ENCODE results near the gene TOP1. TPM values are rescaled to one million over a fixed set of nuclear protein-coding genes. Genes with fewer than 3 reads are reported as not detected.

The TOP1 gene
- total RNA-seq, 2 donors from 2014 or later, result 78.8 to 82.5 TPM

GRCh38 chr20:41072915-41073314, 44.3 kb downstream of the TOP1 start:
- H3K9ac ChIP-seq (ENCODE audit: extremely low read depth, low read length, poor library complexity, severe bottlenecking), result no peak overlapping the region
- no peak overlapping the region for H3K27ac Mint-ChIP-seq
- 94 to 96% methylated on average over 3 of the region's 3 CpGs for WGBS, 2 experiments (ENCODE audit: insufficient coverage in 1 of 2, insufficient read length in 1 of 2)
- no peak for DNase-seq
- TF ChIP-seq CTCF (conservative IDR thresholded peaks at IDR 0.05), result no peak
- H3K27me3 Mint-ChIP-seq (ENCODE audit: insufficient read depth), result no peaks in the 10 kb centered on the region
- peaks cover 23% of the 10 kb centered on the region for H3K4me1 Mint-ChIP-seq
- peaks cover 41% of the 10 kb centered on the region for H3K36me3 ChIP-seq (ENCODE audit: control insufficient read depth, insufficient read depth, low read length)
- no peak overlapping the region for H3K4me3 ChIP-seq (ENCODE audit: low read length)
- no peak overlapping the region for H3K27ac ChIP-seq (ENCODE audit: low read depth, low read length)
- H3K9me3 Mint-ChIP-seq, result no peaks in the 10 kb centered on the region
- peaks cover 22% of the 10 kb centered on the region for H3K36me3 Mint-ChIP-seq (ENCODE audit: low read depth)
- H3K27me3 ChIP-seq (ENCODE audit: control insufficient read depth, insufficient read depth, low read length, poor library complexity, severe bottlenecking), result no peaks in the 10 kb centered on the region
- H3K4me1 ChIP-seq (ENCODE audit: control insufficient read depth, insufficient read depth, low read length), result peaks cover 4% of the 10 kb centered on the region
- H3K9me3 ChIP-seq (ENCODE audit: control insufficient read depth, low read length), result no peaks in the 10 kb centered on the region
- H3K4me3 Mint-ChIP-seq, result no peak overlapping the region

- TF ChIP-seq CTCF (conservative IDR thresholded peaks at IDR 0.05), result no peak
- DNase-seq, result no peak
- peaks cover 29% of the 10 kb centered on the region for H3K36me3 Mint-ChIP-seq (ENCODE audit: low read depth)
- no peaks in the 10 kb centered on the region for H3K27me3 Mint-ChIP-seq (ENCODE audit: insufficient read depth)
- Histone ChIP-seq H3K4me3 (ENCODE audit: low read length) (no peak overlapping the region), H3K9ac (ENCODE audit: extremely low read depth, low read length, poor library complexity, severe bottlenecking) (no peak overlapping the region), H3K36me3 (ENCODE audit: control insufficient read depth, insufficient read depth, low read length) (peaks cover 43% of the 10 kb centered on the region), H3K27me3 (ENCODE audit: control insufficient read depth, insufficient read depth, low read length, poor library complexity, severe bottlenecking) (no peaks in the 10 kb centered on the region), H3K4me1 (ENCODE audit: control insufficient read depth, insufficient read depth, low read length) (peaks cover 9% of the 10 kb centered on the region), H3K9me3 (ENCODE audit: control insufficient read depth, low read length) (no peaks in the 10 kb centered on the region), H3K27ac (ENCODE audit: low read depth, low read length) (no peak overlapping the region)
- no peak overlapping the region for H3K27ac Mint-ChIP-seq
- H3K9me3 Mint-ChIP-seq, result no peaks in the 10 kb centered on the region
- H3K4me1 Mint-ChIP-seq, result peaks cover 27% of the 10 kb centered on the region
- H3K4me3 Mint-ChIP-seq, result no peak overlapping the region
Observed at GRCh38 chr20:41074441-41074840, 45.8 kb downstream of the TOP1 start.

- H3K4me1 ChIP-seq (ENCODE audit: control insufficient read depth, insufficient read depth, low read length), result peaks cover 9% of the 10 kb centered on the region
- H3K27ac ChIP-seq (ENCODE audit: low read depth, low read length), result no peak overlapping the region
- H3K36me3 ChIP-seq (ENCODE audit: control insufficient read depth, insufficient read depth, low read length), result peaks cover 66% of the 10 kb centered on the region
- no peaks in the 10 kb centered on the region for H3K27me3 ChIP-seq (ENCODE audit: control insufficient read depth, insufficient read depth, low read length, poor library complexity, severe bottlenecking)
- no peak for TF ChIP-seq CTCF (conservative IDR thresholded peaks at IDR 0.05)
- no peaks in the 10 kb centered on the region for H3K27me3 Mint-ChIP-seq (ENCODE audit: insufficient read depth)
- H3K4me1 Mint-ChIP-seq, result peaks cover 24% of the 10 kb centered on the region
- no peak overlapping the region for H3K4me3 Mint-ChIP-seq
- no peaks in the 10 kb centered on the region for H3K9me3 ChIP-seq (ENCODE audit: control insufficient read depth, low read length)
- 97 to 100% methylated on average over 1 to 3 of the region's 4 CpGs for WGBS, 2 experiments (ENCODE audit: insufficient coverage in 1 of 2, insufficient read length in 1 of 2)
- no peak for DNase-seq
- no peak overlapping the region for H3K27ac Mint-ChIP-seq
- no peak overlapping the region for H3K9ac ChIP-seq (ENCODE audit: extremely low read depth, low read length, poor library complexity, severe bottlenecking)
- H3K36me3 Mint-ChIP-seq (ENCODE audit: low read depth), result peaks cover 40% of the 10 kb centered on the region
- H3K9me3 Mint-ChIP-seq, result no peaks in the 10 kb centered on the region
- H3K4me3 ChIP-seq (ENCODE audit: low read length), result no peak overlapping the region
Observed at GRCh38 chr20:41076776-41077175, 48.2 kb downstream of the TOP1 start.
